ENCODE results near the gene TPCN2.

TPCN2 gene

DNA sequence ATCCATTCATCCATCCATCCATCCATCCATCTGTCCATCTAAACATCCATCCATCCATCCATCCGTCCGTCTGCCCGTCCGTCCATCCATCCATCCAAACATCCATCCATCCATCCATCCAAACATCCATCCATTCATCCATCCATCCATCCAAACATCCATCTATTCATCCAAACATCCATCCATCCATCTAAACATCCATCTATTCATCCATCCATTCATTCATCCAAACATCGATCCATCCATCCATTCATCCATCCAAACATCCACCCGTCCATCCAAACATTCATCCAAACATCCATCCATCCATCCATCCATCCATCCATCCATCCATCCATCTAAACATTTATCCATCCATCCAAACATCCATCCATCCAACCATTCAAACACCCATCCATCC, 61.7 kb downstream of the TPCN2 start:
- Histone ChIP-seq H2AFZ (no peak overlapping the region), H3K4me1 (peaks cover 3% of the 10 kb centered on the region), H3K9me3 (ENCODE audit: control insufficient read depth, low read length) (no peaks in the 10 kb centered on the region), H3K36me3 (ENCODE audit: control insufficient read depth, insufficient read depth, low read length) (no peaks in the 10 kb centered on the region), H3K9ac (no peak overlapping the region), H3K4me2 (ENCODE audit: low read length) (no peak overlapping the region), H3K27ac (no peak overlapping the region), H3K79me2 (no peaks in the 10 kb centered on the region), H3K27me3 (ENCODE audit: control insufficient read depth, insufficient read depth, low read length) (no peaks in the 10 kb centered on the region), H3K4me3 (ENCODE audit: low read depth, low read length) (no peak overlapping the region)
- TF ChIP-seq, protein P1, sequence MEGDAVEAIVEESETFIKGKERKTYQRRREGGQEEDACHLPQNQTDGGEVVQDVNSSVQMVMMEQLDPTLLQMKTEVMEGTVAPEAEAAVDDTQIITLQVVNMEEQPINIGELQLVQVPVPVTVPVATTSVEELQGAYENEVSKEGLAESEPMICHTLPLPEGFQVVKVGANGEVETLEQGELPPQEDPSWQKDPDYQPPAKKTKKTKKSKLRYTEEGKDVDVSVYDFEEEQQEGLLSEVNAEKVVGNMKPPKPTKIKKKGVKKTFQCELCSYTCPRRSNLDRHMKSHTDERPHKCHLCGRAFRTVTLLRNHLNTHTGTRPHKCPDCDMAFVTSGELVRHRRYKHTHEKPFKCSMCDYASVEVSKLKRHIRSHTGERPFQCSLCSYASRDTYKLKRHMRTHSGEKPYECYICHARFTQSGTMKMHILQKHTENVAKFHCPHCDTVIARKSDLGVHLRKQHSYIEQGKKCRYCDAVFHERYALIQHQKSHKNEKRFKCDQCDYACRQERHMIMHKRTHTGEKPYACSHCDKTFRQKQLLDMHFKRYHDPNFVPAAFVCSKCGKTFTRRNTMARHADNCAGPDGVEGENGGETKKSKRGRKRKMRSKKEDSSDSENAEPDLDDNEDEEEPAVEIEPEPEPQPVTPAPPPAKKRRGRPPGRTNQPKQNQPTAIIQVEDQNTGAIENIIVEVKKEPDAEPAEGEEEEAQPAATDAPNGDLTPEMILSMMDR (IDR thresholded peaks at IDR 0.05) = no peak

DNA sequence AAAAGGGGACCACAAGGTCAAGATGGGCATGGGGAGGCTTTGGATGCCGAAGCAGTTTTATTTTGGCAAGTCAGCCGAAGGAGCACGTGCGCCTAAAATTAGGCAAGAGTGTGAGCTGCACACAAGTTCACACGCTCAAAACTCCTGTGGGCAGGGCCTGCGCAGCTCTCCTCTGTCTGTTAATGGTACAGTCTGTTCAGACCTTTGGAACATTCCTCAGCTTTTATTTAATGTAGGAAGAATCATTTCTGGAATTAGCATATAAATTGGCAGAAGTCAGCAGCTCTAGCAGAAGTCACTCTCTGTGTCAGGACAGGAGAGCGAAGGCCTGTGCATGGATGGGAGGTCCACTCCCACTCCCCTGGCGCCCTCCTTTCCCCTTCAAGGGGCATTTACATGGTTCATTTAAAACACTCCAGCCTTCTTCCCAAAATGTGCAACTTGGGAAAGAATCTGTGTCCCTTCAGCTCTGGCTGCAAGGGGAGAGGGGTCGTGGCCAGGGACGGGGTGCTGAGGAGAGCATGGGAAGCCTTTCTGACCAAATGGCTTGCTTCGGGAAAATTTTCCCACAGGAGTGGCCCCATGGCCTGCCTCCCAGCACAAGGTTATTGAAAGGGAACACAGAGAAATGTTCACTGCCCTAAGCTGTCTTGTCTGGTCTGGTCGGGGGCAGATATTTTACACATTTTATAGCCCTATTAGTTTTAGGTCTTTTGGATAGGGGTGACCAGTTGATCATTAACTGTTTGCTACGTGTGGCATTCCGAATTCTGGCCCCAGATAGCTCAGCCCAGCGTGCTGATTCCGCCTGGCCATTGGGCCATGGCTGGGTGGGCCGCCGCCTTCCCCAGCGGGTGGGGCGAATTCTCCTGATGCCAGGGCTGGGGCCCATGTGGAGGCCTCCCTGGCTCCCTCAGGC, 63.2 kb downstream of the TPCN2 start:
- Histone ChIP-seq H3K9ac (no peak overlapping the region), H3K27ac (no peak overlapping the region)

DNA sequence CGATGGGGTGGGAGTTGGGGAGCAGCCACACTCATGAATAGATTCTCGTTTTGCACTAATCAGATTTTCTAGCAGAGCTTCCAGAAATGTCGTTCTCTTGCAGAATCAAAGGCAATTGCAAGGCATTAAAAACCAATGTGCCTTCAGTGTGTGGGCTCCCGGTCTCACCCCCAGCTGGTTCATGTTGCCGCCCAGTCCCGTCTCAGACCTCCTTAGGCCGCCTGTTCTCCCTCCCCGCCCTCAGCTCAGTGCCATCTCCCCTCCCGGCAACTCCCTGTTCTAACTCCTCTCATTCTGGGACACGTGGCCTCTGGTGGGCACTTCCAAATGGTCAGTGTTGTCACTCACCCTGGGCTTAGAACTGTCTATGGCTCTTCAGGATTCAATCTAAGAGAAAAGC, 64.5 kb downstream of the TPCN2 start:
- Histone ChIP-seq H3K4me1 (peaks cover 3% of the 10 kb centered on the region), H3K4me3 (ENCODE audit: low read depth, low read length) (no peak overlapping the region), H3K4me2 (ENCODE audit: low read length) (no peak overlapping the region), H3K27me3 (ENCODE audit: control insufficient read depth, insufficient read depth, low read length) (no peaks in the 10 kb centered on the region), H3K27ac (no peak overlapping the region), H3K9ac (no peak overlapping the region), H3K79me2 (no peaks in the 10 kb centered on the region), H3K9me3 (ENCODE audit: control insufficient read depth, low read length) (no peaks in the 10 kb centered on the region), H2AFZ (no peak overlapping the region), H3K36me3 (ENCODE audit: control insufficient read depth, insufficient read depth, low read length) (no peaks in the 10 kb centered on the region)
- TF ChIP-seq, protein P1 (IDR thresholded peaks at IDR 0.05) = no peak

More for the DNA sequence above, 63.2 kb downstream of the TPCN2 start:
- Histone ChIP-seq H3K36me3 (ENCODE audit: control insufficient read depth, insufficient read depth, low read length) (no peaks in the 10 kb centered on the region), H3K4me1 (peaks cover 3% of the 10 kb centered on the region), H2AFZ (no peak overlapping the region), H3K27me3 (ENCODE audit: control insufficient read depth, insufficient read depth, low read length) (no peaks in the 10 kb centered on the region), H3K4me2 (ENCODE audit: low read length) (no peak overlapping the region), H3K4me3 (ENCODE audit: low read depth, low read length) (no peak overlapping the region), H3K9me3 (ENCODE audit: control insufficient read depth, low read length) (no peaks in the 10 kb centered on the region), H3K79me2 (no peaks in the 10 kb centered on the region)
- TF ChIP-seq, protein P1 (IDR thresholded peaks at IDR 0.05) = no peak

DNA sequence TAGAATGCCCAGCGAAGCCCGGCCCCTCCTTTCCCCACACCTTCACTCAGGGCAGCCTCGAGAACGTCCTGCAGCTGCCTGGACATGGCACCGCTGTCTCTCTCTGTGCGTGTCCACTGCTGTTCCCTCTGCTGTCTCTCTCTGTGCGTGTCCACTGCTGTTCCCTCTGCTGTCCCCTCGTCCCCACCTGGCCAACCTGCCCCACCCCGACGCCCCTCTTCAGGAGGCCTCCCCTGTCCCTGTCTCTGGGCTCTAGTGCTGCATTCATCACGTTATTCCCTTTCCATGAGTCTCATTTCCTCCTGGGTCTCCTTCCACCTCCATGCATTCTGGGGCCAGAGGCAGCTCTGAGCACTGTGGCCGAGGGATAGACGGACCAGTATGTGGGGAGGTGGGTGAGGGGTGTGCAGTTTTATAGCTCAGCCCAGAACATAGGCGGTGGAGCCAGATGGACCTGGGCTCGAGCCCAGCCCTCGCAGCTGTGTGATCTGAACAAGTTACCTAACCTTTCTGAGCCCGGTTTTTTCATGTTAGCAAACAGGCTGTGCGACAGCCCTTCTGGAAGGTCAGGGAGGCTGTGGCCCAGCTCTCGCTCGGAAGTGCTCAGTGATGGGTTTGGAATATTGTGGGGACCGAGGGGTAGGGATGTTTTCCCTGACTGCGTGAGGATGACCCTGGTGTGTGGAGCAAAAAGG, 65.1 kb downstream of the TPCN2 start:
- H3K27ac ChIP-seq = no peak overlapping the region
- no peak overlapping the region for H3K9ac ChIP-seq

More for the DNA sequence above, 65.1 kb downstream of the TPCN2 start:
- Histone ChIP-seq H3K36me3 (ENCODE audit: control insufficient read depth, insufficient read depth, low read length) (no peaks in the 10 kb centered on the region), H3K9me3 (ENCODE audit: control insufficient read depth, low read length) (no peaks in the 10 kb centered on the region), H3K4me2 (ENCODE audit: low read length) (no peak overlapping the region), H3K27me3 (ENCODE audit: control insufficient read depth, insufficient read depth, low read length) (no peaks in the 10 kb centered on the region), H3K4me3 (ENCODE audit: low read depth, low read length) (no peak overlapping the region), H2AFZ (no peak overlapping the region), H3K4me1 (peaks cover 3% of the 10 kb centered on the region), H3K79me2 (no peaks in the 10 kb centered on the region)
- TF ChIP-seq, protein P1 (IDR thresholded peaks at IDR 0.05) = no peak
